Measurements from ENCODE around the gene WDR26. TPM values are rescaled to one million over a fixed set of nuclear protein-coding genes. Genes with fewer than 3 reads are reported as not detected.

WDR26 gene
- total and polyA plus RNA-seq, 9 of the 15 experiments (the other 6 are each of a cell fraction or from before 2014, with no cell fraction given): 11.5 to 66.0 (median 39.8) TPM

DNA sequence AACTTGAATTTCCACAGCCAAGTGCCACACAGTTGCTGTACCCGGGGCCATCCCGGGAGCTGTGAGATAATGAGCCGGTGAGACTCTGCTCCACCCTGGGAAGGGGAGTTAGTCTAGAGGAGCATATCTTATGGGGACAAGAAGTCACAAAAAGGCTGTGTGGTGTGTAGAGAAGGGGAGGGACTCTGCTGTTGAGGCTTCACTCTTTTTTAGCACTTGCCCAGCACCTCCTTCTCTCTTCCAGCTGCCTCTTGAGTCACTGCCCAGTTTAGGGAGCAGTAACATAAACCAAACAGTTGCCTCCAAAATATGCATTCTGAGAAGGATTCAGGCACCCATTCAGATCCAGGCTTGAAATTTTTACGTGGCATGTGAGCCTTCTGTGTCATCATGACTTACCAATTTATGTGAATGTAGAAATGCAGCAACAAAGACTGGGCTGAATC, 744 bp upstream of the WDR26 start (continued):
- TF ChIP-seq, protein P1, sequence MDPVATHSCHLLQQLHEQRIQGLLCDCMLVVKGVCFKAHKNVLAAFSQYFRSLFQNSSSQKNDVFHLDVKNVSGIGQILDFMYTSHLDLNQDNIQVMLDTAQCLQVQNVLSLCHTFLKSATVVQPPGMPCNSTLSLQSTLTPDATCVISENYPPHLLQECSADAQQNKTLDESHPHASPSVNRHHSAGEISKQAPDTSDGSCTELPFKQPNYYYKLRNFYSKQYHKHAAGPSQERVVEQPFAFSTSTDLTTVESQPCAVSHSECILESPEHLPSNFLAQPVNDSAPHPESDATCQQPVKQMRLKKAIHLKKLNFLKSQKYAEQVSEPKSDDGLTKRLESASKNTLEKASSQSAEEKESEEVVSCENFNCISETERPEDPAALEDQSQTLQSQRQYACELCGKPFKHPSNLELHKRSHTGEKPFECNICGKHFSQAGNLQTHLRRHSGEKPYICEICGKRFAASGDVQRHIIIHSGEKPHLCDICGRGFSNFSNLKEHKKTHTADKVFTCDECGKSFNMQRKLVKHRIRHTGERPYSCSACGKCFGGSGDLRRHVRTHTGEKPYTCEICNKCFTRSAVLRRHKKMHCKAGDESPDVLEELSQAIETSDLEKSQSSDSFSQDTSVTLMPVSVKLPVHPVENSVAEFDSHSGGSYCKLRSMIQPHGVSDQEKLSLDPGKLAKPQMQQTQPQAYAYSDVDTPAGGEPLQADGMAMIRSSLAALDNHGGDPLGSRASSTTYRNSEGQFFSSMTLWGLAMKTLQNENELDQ (CRISPR knock-in tag; IDR thresholded peaks at IDR 0.05; ENCODE audit: borderline replicate concordance): 0 out of 2 replicates have a peak, but pooled peaks have one; percentile 12
- TF ChIP-seq ZNF121 (CRISPR knock-in tag; conservative IDR thresholded peaks at IDR 0.05): no peak
- TF ChIP-seq, protein P2, sequence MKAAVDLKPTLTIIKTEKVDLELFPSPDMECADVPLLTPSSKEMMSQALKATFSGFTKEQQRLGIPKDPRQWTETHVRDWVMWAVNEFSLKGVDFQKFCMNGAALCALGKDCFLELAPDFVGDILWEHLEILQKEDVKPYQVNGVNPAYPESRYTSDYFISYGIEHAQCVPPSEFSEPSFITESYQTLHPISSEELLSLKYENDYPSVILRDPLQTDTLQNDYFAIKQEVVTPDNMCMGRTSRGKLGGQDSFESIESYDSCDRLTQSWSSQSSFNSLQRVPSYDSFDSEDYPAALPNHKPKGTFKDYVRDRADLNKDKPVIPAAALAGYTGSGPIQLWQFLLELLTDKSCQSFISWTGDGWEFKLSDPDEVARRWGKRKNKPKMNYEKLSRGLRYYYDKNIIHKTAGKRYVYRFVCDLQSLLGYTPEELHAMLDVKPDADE (conservative IDR thresholded peaks at IDR 0.05; ENCODE audit: control insufficient read depth, low read depth, low read length): no peak
- TF ChIP-seq ZNF75A (CRISPR knock-in tag; IDR thresholded peaks at IDR 0.05): no peak
- TF ChIP-seq CBFA2T3 (IDR thresholded peaks at IDR 0.05): peak; percentile 6; the same call in 1 of the 2 replicates
- TF ChIP-seq ZNF165 (CRISPR knock-in tag; IDR thresholded peaks at IDR 0.05; ENCODE audit: borderline replicate concordance): no peak
- peak in 1 of 2 experiments; percentile 11; a peak in 1 of 4 replicates for TF ChIP-seq SRF (CRISPR knock-in tag; IDR thresholded peaks at IDR 0.05)
- TF ChIP-seq, protein P3, sequence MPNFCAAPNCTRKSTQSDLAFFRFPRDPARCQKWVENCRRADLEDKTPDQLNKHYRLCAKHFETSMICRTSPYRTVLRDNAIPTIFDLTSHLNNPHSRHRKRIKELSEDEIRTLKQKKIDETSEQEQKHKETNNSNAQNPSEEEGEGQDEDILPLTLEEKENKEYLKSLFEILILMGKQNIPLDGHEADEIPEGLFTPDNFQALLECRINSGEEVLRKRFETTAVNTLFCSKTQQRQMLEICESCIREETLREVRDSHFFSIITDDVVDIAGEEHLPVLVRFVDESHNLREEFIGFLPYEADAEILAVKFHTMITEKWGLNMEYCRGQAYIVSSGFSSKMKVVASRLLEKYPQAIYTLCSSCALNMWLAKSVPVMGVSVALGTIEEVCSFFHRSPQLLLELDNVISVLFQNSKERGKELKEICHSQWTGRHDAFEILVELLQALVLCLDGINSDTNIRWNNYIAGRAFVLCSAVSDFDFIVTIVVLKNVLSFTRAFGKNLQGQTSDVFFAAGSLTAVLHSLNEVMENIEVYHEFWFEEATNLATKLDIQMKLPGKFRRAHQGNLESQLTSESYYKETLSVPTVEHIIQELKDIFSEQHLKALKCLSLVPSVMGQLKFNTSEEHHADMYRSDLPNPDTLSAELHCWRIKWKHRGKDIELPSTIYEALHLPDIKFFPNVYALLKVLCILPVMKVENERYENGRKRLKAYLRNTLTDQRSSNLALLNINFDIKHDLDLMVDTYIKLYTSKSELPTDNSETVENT (CRISPR knock-in tag; IDR thresholded peaks at IDR 0.05): no peak
- TF ChIP-seq CREB1 (IDR thresholded peaks at IDR 0.05): peak; percentile 53; the same call in 1 of the 2 replicates
- TF ChIP-seq CREB1 (CRISPR knock-in tag; IDR thresholded peaks at IDR 0.05): no peak

All from K562 (cell line).